HEK293T (cell line): Measurements from ENCODE around the gene RNF8.

ENCODE experiments used
- ARNT ChIP-seq: fragments of 450-650 bp; IDR thresholded peaks from 2 replicates; pipeline ENCODE4 v1.6.1; 2017; ENCODE audit warnings: mild to moderate bottlenecking
- ELF4 ChIP-seq: fragments of 450-650 bp; IDR thresholded peaks from 2 replicates; pipeline ENCODE4 v1.6.1; 2017; ENCODE audit warnings: antibody characterized with exemption
- FOXA1 ChIP-seq: fragments of 450-650 bp; IDR thresholded peaks from 2 replicates; pipeline ENCODE4 v1.6.1; 2016; ENCODE audit warnings: mild to moderate bottlenecking
- FOXK2 ChIP-seq: fragments of 450-650 bp; IDR thresholded peaks from 2 replicates; pipeline ENCODE4 v1.6.1; 2016; ENCODE audit warnings: mild to moderate bottlenecking
- HDGF ChIP-seq: fragments of 450-650 bp; IDR thresholded peaks from 2 replicates; pipeline ENCODE4 v1.6.1; 2017; ENCODE audit warnings: antibody characterized with exemption, borderline replicate concordance
- L3MBTL2 ChIP-seq: fragments of 450-650 bp; conservative IDR thresholded peaks from 2 replicates; pipeline ENCODE4 v1.6.1; 2016; ENCODE audit warnings: mild to moderate bottlenecking
- LEF1 ChIP-seq: fragments of 450-650 bp; IDR thresholded peaks from 2 replicates; pipeline ENCODE4 v1.6.1; 2017; ENCODE audit warnings: mild to moderate bottlenecking, borderline replicate concordance
- NFRKB ChIP-seq: fragments of 450-650 bp; IDR thresholded peaks from 2 replicates; pipeline ENCODE4 v1.6.1; 2016; ENCODE audit warnings: mild to moderate bottlenecking, moderate library complexity
- SP1 ChIP-seq: fragments of 450-650 bp; IDR thresholded peaks from 2 replicates; pipeline ENCODE4 v1.6.1; 2017
- TARDBP ChIP-seq: fragments of 450-650 bp; IDR thresholded peaks from 2 replicates; pipeline ENCODE4 v1.6.1; 2016

DNA sequence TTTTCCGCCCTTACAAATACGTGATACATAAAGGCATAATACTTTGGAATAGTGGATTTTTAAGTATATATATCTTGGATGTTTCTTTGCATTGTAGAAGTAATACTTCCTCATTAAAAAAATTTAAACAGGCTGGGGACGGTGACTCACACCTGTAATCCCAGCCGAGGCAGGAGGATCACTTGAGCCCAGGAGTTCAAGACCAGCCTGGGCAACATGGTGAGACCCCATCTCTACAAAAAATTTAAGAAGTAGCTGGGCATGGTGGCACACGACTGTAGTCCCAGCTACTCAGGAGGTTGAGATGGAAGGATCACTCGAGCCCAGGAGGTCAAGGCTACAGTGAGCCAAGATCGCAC, 38.6 kb upstream of the RNF8 start:
- TF ChIP-seq FOXK2 = no peak
- no peak for TF ChIP-seq L3MBTL2
- no peak for TF ChIP-seq HDGF
- TF ChIP-seq ELF4 = no peak
- TF ChIP-seq SP1 = no peak
- no peak for TF ChIP-seq LEF1
- TF ChIP-seq TARDBP = no peak
- TF ChIP-seq ARNT = no peak
- no peak for TF ChIP-seq NFRKB
- no peak for TF ChIP-seq FOXA1
